HG02884 (cell line): ENCODE results near the gene LGALS3BP.

Experiments used
- ATAC-seq: cut with Tn5 transposase; IDR thresholded peaks from one replicate; pipeline ENCODE4 v1.9.1; 2021; ENCODE audit warnings: mild to moderate bottlenecking, moderate library complexity; ENCODE audit not compliant: unreplicated experiment

The LGALS3BP gene

DNA sequence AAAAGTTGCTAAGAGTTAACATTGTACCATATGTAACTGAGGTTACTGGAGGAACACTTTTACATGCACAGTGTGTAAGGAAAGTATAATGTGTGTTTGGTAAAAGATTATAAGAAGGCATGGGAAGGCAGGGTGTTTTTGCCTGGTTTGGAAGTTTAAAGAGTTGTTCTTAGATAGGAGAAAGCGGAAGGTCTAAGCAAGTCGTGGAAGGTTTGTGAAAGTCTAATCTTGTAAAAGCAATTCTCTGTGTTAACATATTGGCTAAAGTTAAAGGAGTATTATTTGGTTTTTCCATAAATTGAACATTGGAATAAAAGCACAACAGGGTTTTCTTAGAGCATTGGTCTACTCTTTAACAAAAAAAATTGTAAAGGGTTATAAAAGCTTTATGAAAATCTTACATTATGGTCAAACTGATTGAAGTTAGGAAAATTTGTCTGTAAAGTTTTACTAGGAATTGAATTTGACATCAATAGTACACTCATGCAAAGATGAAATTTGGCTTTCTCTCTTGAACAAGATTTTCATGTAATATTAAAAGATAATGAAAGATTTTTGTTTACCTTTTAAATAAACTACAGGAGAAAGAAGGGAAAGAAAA, 34.5 kb upstream of the LGALS3BP start:
- ATAC-seq: no peak

DNA sequence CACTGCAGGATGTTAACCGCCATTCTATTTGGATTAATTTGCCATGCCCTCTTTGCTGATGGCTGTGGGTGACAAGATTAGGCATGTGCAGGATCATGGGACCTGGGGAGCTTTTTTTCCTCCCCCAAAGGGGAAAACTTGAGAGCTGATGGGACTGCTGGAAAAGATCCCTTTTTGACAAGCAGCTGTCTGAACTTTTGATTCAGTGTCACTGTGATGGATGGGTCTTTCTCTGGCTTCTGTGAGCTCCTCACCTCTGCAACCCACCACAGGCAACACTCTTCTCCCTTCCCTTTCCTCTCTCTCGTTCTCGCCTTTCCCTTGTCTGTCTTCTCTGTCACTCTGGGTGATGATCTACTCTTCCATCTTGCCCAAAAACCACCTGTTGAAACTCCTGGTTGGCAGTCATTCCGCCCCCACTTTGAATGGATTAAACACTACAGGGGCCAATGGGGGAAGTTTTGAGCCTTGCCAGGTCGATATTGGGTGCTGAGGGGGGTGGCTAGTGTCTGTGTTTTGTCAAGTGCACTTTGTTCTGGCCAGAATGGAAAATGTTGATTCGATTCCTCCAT, 32.9 kb upstream of the LGALS3BP start:
- no peak for ATAC-seq

DNA sequence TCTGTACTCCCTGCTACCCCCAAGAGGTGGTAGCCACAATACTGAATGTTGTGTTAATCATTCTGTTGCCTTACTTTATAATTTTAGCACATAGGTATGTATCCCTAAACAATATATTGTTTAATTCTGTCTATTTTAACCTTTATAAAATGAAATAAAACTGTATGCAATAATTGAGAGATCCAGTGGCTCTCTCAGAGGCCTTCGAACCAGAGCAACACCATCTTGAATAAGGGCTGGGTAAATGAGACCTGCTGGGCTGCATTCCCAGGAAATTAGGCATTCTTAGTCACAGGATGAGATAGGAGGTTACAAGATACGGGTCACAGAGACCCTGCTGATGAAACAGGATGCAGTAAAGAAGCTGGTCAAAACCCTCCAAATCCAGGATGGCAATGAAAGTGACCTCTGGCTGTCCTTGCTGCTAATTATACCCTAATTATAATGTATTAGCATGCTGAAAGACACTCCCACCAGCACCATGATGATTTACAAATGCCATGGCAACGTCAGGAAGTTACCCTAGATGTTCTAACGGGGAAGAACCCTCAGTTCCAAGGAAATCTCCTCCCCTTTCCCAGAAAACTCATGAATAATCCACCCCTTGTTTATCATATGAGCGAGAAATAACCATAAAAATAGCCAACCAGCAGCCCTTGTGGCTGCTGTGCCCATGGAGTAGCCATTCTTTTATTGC, 31.9 kb upstream of the LGALS3BP start:
- ATAC-seq: no peak

DNA sequence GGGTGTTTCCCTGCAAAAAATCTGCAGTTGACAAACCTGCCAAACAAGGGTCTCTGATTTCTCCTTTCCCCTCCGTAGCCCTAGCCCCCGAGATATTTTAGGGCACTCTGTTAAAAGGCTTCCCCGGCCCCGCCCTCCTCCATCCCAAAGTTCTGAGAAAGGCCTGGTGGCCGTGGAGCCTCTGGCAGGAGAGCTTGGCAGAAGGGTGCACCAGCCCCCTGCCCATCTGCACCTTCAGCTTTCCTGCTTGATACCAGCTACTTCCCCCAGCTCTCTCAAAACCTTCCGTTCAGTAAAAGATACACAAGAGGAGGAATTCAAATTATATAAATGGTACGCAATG, 30.6 kb upstream of the LGALS3BP start:
- ATAC-seq: no peak

DNA sequence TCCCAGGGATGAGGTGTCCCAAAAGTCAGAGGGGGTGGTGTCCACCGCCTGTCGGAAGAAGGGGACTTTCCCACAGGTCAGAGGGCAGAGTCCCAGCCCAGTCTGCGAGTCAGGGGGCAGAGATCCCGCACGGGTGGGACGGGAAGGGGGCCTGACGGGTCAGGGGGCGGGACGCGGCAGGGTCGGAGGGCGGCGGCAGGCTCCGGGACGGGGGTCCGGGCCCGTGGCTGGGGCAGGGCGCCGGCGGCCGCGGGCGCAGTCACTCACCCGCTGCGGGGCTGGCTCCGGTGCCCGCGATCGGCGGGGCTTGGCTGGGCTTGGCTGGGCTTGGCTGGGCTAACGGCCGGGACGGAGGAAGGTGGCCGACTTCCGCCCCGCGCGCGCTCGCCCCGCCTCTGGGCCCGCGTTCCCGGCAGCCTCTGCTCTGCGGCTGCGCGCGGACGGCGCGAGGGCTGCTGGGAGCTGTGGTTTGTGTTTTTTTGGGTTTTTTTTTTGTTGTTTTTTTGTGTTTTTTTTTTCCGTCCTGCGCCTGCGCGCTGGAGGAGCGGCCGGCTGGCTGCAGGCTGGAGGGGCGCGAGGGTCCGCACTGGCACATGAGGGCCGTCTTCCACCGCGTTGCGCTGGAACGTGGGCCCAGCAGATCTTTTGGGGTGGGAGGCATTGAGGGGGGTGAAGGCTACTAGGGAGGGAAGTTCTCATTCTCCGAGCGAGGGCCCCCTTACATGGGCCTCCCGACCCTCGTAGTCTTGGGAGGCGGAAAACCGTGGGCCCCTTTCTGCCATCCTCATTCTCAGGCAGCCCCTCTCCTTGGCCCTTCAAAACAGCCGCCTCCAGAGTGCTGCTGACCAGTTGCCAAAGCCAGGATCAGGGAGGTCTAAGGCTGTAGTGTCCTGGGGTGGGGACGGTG, 29.9 kb upstream of the LGALS3BP start, which contains the start of gene CANT1:
Gene CANT1, minus strand, starts transcription at position 368 of the 907 bp plus-strand sequence. CDS start 12,142 bp downstream, outside the sequence.
- ATAC-seq: peak; percentile 82

DNA sequence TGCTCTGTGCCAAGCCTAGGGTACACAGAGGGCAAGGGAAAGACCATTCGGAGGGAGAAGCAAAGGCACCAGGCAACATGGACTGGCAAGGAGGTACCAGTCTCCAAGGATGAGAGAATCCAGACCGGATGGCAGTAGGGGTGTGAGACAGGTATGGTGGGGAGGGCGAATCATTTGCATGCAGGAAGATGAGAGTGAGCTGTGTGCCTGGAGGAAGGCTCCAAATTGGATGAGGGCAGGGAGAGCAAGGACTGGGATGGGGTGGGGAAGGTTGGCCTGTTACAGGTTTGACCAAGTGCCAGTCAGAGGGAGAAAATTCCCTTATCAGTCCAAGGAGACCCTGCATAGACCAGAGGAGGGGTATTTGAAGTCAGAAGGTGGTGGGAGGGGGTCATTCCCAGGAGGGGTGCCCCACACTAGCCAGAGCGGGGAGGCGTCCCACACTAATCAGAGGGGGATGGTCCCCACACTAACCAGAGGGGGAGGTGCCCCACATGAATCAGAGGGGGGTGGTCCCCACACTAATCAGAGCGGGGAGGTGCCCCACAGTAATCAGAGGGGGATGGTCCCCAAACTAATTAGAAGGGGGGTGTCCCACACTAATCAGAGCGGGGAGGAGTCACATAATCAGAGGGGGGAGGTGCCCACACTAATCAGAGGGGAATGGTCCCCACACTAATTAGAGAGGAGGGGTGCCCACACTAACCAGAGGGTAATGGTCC, 29.1 kb upstream of the LGALS3BP start:
- no peak for ATAC-seq

DNA sequence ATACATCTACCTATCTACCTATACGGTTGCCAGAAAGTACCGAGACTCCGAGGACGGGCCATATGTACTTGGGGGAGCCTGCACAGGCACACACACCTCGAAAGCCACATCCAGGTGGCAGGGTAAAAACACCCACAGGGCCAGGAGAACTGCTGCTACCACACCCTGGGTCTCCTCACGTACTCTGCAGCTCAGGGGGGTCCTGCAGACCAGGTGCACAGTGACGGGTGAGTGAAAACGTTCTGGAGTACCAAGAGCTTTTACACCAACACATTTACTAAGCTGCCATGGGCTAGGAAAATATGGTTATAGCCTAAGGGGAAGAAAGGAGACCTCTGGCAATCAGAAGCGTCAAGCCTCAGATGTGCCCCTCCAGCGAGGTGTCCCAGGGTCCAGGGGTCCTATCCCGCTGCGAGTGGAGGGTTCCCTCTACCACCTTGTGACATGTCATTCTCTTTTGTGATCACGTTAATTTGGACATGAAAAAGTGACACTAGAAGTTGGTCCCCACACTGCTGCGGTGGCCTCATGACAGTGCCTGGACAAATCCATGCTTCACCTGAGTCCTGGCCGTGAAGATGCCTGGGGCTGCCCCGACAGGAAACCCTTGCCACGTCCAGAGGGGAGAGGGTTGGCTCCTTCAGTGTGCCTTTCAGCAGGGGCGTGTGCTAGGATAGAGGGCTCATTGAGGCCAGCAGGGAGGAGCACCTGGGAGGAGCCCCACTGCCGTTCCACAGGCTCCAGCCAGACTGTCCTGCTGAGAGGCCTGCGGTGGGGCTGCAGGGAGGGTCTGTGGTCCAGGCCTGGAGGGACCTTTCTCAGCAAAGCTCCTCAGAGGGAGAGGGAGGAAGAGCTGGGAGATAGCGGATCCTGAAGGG, 28.0 kb upstream of the LGALS3BP start:
- ATAC-seq: no peak

DNA sequence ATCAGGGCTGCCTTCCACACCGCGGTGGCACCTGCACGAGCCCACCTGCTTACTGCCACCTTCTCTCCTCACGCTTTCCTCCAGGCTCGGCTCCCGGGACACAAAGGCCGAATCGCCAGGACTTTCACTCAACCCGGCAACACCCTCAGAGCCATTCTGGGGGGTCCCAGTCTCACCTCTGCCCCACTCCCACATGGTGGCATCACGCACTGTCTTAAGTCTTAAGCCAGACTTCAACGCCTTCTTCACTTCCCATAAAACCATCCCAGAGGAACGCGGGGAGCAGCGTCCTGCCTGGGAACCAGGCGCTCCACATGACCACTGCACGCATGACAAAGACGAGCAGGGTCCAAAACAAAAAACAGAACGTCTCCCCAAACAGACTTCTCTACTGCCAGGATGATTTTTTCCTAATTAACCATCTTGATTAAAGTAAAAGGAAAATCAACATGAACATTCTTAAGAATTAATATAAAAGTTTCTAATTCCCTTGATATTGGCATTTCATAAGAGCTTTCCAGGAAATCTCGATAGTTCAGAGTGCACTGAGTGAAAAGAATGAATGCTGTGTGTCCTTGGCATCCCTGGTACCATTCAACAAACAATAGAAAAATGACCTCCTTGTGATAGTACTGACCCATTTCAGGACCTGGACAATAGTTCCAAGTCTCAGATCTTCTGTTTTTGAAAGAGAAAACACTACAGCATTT, 27.2 kb upstream of the LGALS3BP start:
- no peak for ATAC-seq

DNA sequence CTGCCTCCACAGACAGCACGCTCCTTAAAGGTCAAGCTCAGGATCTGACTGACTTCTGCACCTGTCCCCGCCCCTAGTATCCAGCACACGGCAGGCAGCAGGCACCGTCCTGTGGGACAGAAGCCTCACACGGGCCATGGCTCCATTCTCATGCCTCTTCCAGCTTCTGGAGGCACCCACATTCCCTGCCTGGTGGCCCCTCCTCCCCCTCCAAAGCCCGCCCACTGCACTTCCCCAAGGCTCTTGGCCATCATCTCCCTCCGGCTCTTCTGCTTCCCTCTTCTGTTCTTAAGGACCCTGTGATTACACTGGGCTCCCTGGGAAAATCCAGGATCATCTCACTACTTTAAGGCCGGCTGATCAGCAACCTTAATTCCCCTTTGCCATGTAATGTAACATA, 26.3 kb upstream of the LGALS3BP start:
- no peak for ATAC-seq

DNA sequence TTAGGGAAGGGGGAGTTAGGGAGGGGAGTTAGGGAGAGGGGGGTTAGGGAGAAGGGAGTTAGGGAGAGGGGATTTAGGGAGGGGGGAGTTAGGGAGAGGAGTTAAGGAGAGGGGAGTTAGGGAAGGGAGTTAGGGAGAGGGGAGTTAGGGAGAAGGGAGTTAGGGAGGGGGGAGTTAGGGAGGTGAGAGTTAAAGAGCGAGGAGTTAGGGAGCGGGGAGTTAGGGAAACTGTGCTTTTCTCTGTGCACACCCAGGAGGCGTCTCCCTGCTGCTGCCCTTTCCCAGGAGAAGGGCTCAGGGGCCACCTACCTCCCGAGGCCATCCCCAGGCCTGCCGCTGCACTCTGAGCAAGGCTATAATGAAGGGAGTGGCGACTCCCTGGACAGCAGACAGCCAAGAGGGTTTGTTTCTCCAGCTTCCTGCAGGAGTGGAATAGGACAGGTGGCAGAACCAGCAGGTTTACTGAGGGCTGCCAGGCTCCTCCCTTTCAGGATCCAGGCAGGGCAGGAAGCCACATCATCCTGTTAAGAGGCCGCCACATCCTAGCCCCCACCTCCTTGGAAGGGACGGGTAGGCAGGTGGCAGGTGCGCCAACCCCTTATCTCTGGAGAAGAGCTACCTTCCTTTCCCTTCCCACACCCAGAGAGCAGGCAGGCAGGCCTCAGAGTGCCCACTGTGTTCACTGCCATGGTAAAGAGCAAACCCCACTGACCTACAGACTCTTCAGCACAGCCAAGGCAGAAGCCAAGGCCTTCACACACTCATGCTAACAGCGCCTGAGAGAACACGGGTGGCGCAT, 25.5 kb upstream of the LGALS3BP start:
- no peak for ATAC-seq

DNA sequence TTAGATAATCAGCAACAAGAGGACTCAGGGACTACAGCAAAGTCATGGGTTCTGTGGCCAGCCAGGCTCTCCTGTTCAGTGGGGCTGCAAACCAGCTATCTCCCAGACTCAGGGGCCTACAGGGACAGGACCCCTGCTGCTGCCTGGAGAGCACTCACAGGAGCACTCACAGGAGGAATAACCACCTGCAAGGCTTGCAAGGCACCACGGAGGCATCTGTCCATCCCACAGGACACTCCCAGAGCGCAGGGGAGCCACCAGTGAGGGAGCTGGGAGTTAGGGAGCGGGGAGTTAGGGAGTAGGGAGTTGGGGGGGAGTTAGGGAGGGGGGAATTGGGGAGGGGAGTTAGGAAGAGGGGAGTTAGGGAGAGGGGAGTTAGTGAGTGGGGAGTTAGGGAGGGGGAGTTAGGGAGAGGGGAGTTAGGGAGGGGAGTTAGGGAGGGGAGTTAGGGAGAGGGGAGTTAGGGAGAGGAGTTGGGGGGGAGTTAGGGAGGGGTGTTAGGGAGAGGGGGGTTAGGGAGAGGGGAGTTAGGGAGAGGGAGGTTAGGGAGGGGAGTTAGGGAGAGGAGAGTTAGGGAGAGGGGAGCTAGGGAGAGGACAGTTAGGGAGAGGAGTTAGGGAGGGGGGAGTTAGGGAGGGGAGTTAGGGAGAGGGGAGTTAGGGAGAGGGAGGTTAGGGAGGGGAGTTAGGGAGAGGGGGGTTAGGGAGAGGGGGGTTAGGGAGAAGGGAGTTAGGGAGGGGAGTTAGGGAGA, 24.1 kb upstream of the LGALS3BP start:
- ATAC-seq: no peak

DNA sequence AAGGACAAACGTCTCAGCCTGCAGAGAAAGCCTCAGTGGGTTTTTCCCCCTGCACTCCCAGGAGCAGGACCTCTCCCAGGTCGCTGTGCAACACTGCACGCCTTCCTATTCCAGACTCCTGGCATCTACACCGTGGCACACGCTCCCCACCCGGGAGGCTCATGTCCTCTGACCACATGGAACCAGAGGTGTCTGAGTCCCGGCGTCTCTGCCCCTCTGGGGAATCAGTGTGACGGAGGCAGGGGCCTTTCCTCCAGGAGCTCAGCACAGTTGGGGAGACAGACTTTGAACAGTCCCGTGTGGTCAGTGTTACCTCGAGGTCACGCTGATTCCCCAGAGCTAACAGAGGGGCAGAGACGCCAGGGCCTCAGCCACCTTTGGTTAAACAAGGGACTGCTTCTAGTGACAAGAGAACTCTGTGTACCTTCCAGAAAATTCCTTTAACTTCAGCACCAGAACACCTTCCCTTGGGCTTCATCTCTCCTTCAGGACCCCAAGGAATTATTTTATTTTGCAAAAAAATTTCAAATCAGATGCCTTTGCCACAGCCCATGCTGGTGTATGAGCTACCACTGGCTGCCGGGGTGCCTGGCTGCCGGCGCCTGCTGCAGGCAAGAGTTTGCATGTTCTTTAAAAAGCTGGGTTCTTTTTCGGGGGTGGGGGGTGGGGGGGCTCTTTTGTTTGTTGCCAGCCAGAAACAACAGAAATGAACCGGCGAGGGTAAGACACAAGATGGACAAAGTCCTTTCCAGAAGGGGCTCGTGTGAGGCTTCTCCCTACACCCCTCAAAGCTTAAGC, 23.3 kb upstream of the LGALS3BP start:
- ATAC-seq: no peak

DNA sequence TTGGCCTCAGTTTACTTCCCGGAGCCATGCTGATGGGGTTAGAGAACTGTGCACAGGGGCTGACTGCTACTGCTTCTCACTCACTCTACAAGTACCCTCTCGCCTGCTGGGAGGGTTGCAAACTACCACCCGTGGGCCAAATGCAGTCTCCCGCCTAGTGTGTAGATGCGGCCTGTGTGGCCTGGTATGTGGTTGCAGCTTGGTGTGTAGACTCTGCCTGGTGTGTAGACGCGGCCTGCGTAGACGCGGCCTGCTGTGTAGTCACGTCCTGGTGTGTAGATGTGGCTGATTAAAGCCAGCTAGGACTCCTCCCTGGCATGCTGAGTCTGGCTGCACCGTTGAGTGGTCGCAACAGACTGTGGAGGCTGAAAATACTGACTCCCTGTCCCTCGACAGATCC, 22.6 kb upstream of the LGALS3BP start:
- no peak for ATAC-seq

DNA sequence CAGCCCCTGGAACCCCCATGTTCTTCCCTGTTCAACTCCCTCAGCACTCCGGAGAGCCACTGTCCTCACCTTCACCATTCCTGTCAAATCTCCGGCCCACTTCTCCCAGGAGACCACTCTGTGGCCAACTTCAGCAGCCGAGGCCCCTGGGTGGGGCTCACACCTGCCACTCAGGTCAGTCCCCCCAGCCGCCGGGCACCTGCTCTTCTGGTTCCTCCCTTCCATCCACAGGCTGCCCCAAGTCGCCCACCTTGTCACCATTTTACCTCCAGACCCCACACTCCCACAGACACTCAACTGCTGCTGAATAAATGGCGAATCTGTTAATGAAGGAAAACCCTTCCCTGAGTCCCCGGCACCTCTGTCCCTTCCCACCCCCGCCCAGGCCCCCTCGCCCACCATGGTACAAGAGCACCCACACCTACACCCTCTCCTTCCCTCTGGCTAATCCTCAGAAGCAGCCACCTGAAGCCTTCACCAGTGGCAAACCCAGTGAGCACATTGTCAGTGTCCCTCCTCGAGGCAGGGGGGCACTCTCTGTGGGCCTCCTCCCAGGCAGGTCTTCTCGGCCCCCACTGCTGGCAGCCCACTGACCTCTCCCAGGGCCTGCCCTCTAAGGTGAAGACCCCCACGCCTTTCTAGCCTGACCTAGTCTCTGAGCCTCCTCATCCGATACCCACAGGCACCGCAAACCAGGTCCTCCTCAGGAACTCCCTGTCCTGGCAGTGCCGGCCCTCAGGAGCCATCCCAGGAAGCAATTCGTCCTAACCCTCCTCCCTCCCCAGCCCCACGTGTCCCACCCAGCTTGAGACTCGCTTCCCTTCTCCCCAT, 21.7 kb upstream of the LGALS3BP start:
- ATAC-seq: no peak

DNA sequence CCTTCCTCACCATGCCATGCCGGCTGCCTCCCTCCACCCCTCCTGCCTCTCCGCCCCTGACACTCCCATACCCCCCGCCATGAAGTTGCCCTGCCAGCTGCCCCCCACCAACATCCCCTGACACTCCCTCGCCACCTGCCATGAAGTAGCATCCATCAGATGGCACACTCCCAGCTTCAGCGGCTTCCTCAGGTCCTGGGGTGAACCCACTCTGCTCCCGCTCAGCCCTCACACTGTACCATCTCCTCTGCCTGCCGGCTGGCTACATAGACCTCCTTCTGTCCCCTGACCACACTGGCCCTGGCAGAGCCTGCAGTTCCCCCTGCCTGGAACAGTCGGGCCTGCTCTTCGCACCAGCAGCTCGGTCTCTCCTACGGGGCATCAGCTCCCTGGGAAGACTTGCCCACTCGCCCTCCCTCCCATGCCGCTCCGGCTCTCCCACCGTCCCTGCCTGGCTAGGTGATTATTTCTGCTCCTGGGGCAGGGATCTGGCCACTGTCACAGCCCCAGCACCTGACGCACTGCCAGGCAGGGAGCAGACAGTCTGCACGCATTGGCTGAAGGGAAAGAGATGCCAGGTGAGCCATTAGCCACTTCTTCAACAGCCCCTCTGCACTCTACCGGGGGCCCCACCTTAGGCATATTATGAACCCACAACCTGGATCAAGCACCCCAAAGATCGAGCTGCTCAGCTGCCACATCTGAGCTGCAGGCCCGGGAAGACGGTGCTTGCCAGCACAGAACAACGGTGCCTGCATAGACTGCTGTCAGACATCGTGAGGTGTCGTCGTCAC, 20.9 kb upstream of the LGALS3BP start:
- no peak for ATAC-seq
